Renal pelvis (tissue), 3 donors: ENCODE measurements around the gene SEL1L. TPM values are rescaled to one million over a fixed set of nuclear protein-coding genes. Genes with fewer than 3 reads are reported as not detected.

Experiments
- polyA plus RNA-seq, 3 donors: library from polyadenylated mRNA; unstranded; fragments of 120-200 nt; gene quantifications; one replicate each; pipeline ENCODE4 v1.2.1, GENCODE V29; 2013; ENCODE audit not compliant: insufficient read length in 3 of 3

SEL1L gene
- polyA plus RNA-seq, 3 donors = 69.6 to 92.5 (median 71.9) TPM

Other genes with a start within 250 kb of the SEL1L start
- 10 to 100 TPM; 39.6 to 68.3 (median 54.3) TPM for gene STON2, start 133.5 kb downstream of the SEL1L start, polyA plus RNA-seq